Measurements from ENCODE around the gene ZCWPW1.

The ZCWPW1 gene

DNA sequence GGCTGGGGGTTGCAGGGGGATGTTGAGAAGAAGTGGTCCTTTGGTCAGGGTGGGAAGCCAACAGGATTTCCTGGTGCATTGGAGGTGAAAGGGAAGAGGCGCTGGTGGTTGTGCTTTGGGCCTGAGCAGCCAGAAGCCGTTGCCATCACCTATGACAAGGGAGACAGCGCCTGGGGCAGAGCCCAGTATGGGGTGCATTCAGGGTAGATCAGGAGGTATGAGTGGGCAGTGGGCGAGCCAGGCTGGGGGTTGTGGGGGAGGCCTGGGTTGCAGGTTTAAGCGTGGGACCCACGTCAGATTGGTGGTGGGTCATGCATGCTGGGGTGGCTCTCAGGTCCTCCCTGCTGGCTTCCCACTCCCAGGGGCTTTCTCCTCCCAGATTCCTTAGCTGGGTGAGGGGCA, 76.8 kb downstream of the ZCWPW1 start:
- TF ChIP-seq, protein P1, sequence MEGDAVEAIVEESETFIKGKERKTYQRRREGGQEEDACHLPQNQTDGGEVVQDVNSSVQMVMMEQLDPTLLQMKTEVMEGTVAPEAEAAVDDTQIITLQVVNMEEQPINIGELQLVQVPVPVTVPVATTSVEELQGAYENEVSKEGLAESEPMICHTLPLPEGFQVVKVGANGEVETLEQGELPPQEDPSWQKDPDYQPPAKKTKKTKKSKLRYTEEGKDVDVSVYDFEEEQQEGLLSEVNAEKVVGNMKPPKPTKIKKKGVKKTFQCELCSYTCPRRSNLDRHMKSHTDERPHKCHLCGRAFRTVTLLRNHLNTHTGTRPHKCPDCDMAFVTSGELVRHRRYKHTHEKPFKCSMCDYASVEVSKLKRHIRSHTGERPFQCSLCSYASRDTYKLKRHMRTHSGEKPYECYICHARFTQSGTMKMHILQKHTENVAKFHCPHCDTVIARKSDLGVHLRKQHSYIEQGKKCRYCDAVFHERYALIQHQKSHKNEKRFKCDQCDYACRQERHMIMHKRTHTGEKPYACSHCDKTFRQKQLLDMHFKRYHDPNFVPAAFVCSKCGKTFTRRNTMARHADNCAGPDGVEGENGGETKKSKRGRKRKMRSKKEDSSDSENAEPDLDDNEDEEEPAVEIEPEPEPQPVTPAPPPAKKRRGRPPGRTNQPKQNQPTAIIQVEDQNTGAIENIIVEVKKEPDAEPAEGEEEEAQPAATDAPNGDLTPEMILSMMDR (IDR thresholded peaks at IDR 0.05; ENCODE audit: low read depth, low read length, missing control alignments): no peak

More for the DNA sequence above, 76.8 kb downstream of the ZCWPW1 start:
- no peak for DNase-seq (ENCODE audit: low read depth)
- H3K4me3 ChIP-seq (ENCODE audit: low read depth, low read length): no peak overlapping the region
